ENCODE measurements around the gene PRKAG1.

PRKAG1 gene

GRCh38 chr12:49039421-49040363 is 21.1 kb upstream of the PRKAG1 start:
- no peak overlapping the region for H3K4me2 ChIP-seq (ENCODE audit: insufficient read depth, low read length)
- no peak overlapping the region for H3K27ac ChIP-seq (ENCODE audit: low read length)
- H2AFZ ChIP-seq (ENCODE audit: low read depth, low read length) = no peak overlapping the region
- H3K4me1 ChIP-seq (ENCODE audit: insufficient read depth, low read length) = no peaks in the 10 kb centered on the region
- H3K36me3 ChIP-seq (ENCODE audit: insufficient read depth, low read length) = peaks cover 96% of the 10 kb centered on the region
- no peak overlapping the region for H3K4me3 ChIP-seq (ENCODE audit: low read depth in 1 of 2, low read length in 2 of 2)
- H3K9ac ChIP-seq (ENCODE audit: low read depth, low read length) = no peak overlapping the region
- H3K27me3 ChIP-seq (ENCODE audit: insufficient read depth, low read length, poor library complexity) = no peaks in the 10 kb centered on the region
- TF ChIP-seq EZH2 (IDR thresholded peaks at IDR 0.05; ENCODE audit: borderline replicate concordance, low read depth, low read length, severe bottlenecking) (no peak), CTCF (IDR thresholded peaks at IDR 0.05; ENCODE audit: borderline replicate concordance, extremely low read depth, low read length, poor library complexity, severe bottlenecking) (no peak)
- no peak for DNase-seq
- H3K9me3 ChIP-seq (ENCODE audit: insufficient read depth, low read length, severe bottlenecking) = no peaks in the 10 kb centered on the region
- H4K20me1 ChIP-seq (ENCODE audit: insufficient read depth, low read length) = peaks cover 62% of the 10 kb centered on the region
- no peak for ATAC-seq (ENCODE audit: insufficient read depth, low read depth)
- peaks cover 22% of the 10 kb centered on the region for H3K79me2 ChIP-seq (ENCODE audit: insufficient read depth, low read length)

GRCh38 chr12:49038291-49038955 is 19.8 kb upstream of the PRKAG1 start:
- H3K9ac ChIP-seq (ENCODE audit: low read depth, low read length) = no peak overlapping the region
- H3K27ac ChIP-seq (ENCODE audit: low read length) = no peak overlapping the region
- H3K4me1 ChIP-seq (ENCODE audit: insufficient read depth, low read length) = no peaks in the 10 kb centered on the region
- no peak overlapping the region for H2AFZ ChIP-seq (ENCODE audit: low read depth, low read length)
- H3K4me2 ChIP-seq (ENCODE audit: insufficient read depth, low read length) = no peak overlapping the region
- TF ChIP-seq CTCF (IDR thresholded peaks at IDR 0.05; ENCODE audit: borderline replicate concordance, extremely low read depth, low read length, poor library complexity, severe bottlenecking) = no peak
- no peak for TF ChIP-seq EZH2 (IDR thresholded peaks at IDR 0.05; ENCODE audit: borderline replicate concordance, low read depth, low read length, severe bottlenecking)
- H3K79me2 ChIP-seq (ENCODE audit: insufficient read depth, low read length) = peaks cover 19% of the 10 kb centered on the region
- DNase-seq (no peak), ATAC-seq (ENCODE audit: insufficient read depth, low read depth) (no peak)
- peaks cover 61% of the 10 kb centered on the region for H4K20me1 ChIP-seq (ENCODE audit: insufficient read depth, low read length)
- no peaks in the 10 kb centered on the region for H3K9me3 ChIP-seq (ENCODE audit: insufficient read depth, low read length, severe bottlenecking)
- H3K36me3 ChIP-seq (ENCODE audit: insufficient read depth, low read length) = peaks cover 96% of the 10 kb centered on the region
- no peaks in the 10 kb centered on the region for H3K27me3 ChIP-seq (ENCODE audit: insufficient read depth, low read length, poor library complexity)
- no peak overlapping the region for H3K4me3 ChIP-seq (ENCODE audit: low read depth in 1 of 2, low read length in 2 of 2)

- Histone ChIP-seq H3K27ac (ENCODE audit: low read length) (no peak overlapping the region), H3K27me3 (ENCODE audit: insufficient read depth, low read length, poor library complexity) (no peaks in the 10 kb centered on the region), H3K79me2 (ENCODE audit: insufficient read depth, low read length) (peaks cover 19% of the 10 kb centered on the region), H3K4me1 (ENCODE audit: insufficient read depth, low read length) (no peaks in the 10 kb centered on the region), H2AFZ (ENCODE audit: low read depth, low read length) (no peak overlapping the region), H3K4me3 (ENCODE audit: low read depth in 1 of 2, low read length in 2 of 2) (no peak overlapping the region), H4K20me1 (ENCODE audit: insufficient read depth, low read length) (peaks cover 60% of the 10 kb centered on the region), H3K4me2 (ENCODE audit: insufficient read depth, low read length) (no peak overlapping the region), H3K36me3 (ENCODE audit: insufficient read depth, low read length) (peaks cover 96% of the 10 kb centered on the region), H3K9ac (ENCODE audit: low read depth, low read length) (no peak overlapping the region), H3K9me3 (ENCODE audit: insufficient read depth, low read length, severe bottlenecking) (no peaks in the 10 kb centered on the region)
- no peak for ATAC-seq (ENCODE audit: insufficient read depth, low read depth)
- DNase-seq = no peak
- TF ChIP-seq EZH2 (IDR thresholded peaks at IDR 0.05; ENCODE audit: borderline replicate concordance, low read depth, low read length, severe bottlenecking) = no peak
- TF ChIP-seq CTCF (IDR thresholded peaks at IDR 0.05; ENCODE audit: borderline replicate concordance, extremely low read depth, low read length, poor library complexity, severe bottlenecking) = no peak
These were observed 19.3 kb upstream of the PRKAG1 start for GRCh38 chr12:49037947-49038237.

Data from DND-41 (cell line).